ENCODE measurements around the gene ARHGEF33. TPM values are rescaled to one million over a fixed set of nuclear protein-coding genes. Genes with fewer than 3 reads are reported as not detected.

Gene ARHGEF33
- total RNA-seq, 6 donors from 2014 or later: 0.34 to 3.1 (median 1.0) TPM

- Histone ChIP-seq H3K9me3 (no peaks in the 10 kb centered on the region), H3K27ac (no peak overlapping the region), H3K4me3 (no peak overlapping the region), H3K36me3 (no peaks in the 10 kb centered on the region), H3K4me1 (no peaks in the 10 kb centered on the region), H3K27me3 (no peaks in the 10 kb centered on the region)
- ATAC-seq (ENCODE audit: low FRiP score in 2 of 2) (no peak), DNase-seq (no peak)
- TF ChIP-seq POLR2A (IDR thresholded peaks at IDR 0.05) (no peak), POLR2AphosphoS5 (IDR thresholded peaks at IDR 0.05) (no peak), EP300 (IDR thresholded peaks at IDR 0.05) (no peak), CTCF (IDR thresholded peaks at IDR 0.05) (no peak)
- 95 to 96% methylated on average over 3 of the region's 3 CpGs for WGBS, 2 donors
Measured at GRCh38 chr2:38937548-38937947, 47.9 kb downstream of the ARHGEF33 start.

- Histone ChIP-seq H3K4me1 (no peaks in the 10 kb centered on the region), H3K4me3 (no peak overlapping the region), H3K27me3 (no peaks in the 10 kb centered on the region), H3K36me3 (no peaks in the 10 kb centered on the region), H3K27ac (no peak overlapping the region), H3K9me3 (no peaks in the 10 kb centered on the region)
- no peak for TF ChIP-seq CTCF (IDR thresholded peaks at IDR 0.05)
- WGBS, 2 donors: 89 to 96% methylated on average over 1 of the region's 1 CpG
- ATAC-seq (ENCODE audit: low FRiP score in 2 of 2) (no peak), DNase-seq (no peak)
Measured at GRCh38 chr2:38940746-38941145, 51.1 kb downstream of the ARHGEF33 start.

GRCh38 chr2:38943784-38944183 lies 54.1 kb downstream of the ARHGEF33 start:
- no peak for ATAC-seq (ENCODE audit: low FRiP score in 2 of 2)
- no peak overlapping the region for H3K27ac ChIP-seq
- TF ChIP-seq POLR2AphosphoS5 (IDR thresholded peaks at IDR 0.05): no peak
- no peak for TF ChIP-seq EP300 (IDR thresholded peaks at IDR 0.05)
- TF ChIP-seq CTCF (IDR thresholded peaks at IDR 0.05): no peak
- TF ChIP-seq POLR2A (IDR thresholded peaks at IDR 0.05): no peak
- H3K36me3 ChIP-seq: no peaks in the 10 kb centered on the region
- H3K4me1 ChIP-seq: no peaks in the 10 kb centered on the region
- no peak for DNase-seq
- no peak overlapping the region for H3K4me3 ChIP-seq
- H3K27me3 ChIP-seq: no peaks in the 10 kb centered on the region
- no peaks in the 10 kb centered on the region for H3K9me3 ChIP-seq

GRCh38 chr2:38945372-38945771 lies 55.7 kb downstream of the ARHGEF33 start:
- DNase-seq: no peak
- H3K27ac ChIP-seq: no peak overlapping the region
- no peak overlapping the region for H3K4me3 ChIP-seq
- H3K36me3 ChIP-seq: no peaks in the 10 kb centered on the region
- no peak for TF ChIP-seq POLR2AphosphoS5 (IDR thresholded peaks at IDR 0.05)
- no peak for TF ChIP-seq CTCF (IDR thresholded peaks at IDR 0.05)
- TF ChIP-seq EP300 (IDR thresholded peaks at IDR 0.05): no peak
- no peak for TF ChIP-seq POLR2A (IDR thresholded peaks at IDR 0.05)
- H3K4me1 ChIP-seq: no peaks in the 10 kb centered on the region
- H3K27me3 ChIP-seq: no peaks in the 10 kb centered on the region
- no peak for ATAC-seq (ENCODE audit: low FRiP score in 2 of 2)
- no peaks in the 10 kb centered on the region for H3K9me3 ChIP-seq
- 77 to 85% methylated on average over 4 of the region's 4 CpGs for WGBS, 2 donors

GRCh38 chr2:38945911-38946310 lies 56.2 kb downstream of the ARHGEF33 start:
- Histone ChIP-seq H3K27me3 (no peaks in the 10 kb centered on the region), H3K27ac (no peak overlapping the region), H3K4me1 (no peaks in the 10 kb centered on the region), H3K4me3 (no peak overlapping the region), H3K36me3 (no peaks in the 10 kb centered on the region), H3K9me3 (no peaks in the 10 kb centered on the region)
- ATAC-seq (ENCODE audit: low FRiP score in 2 of 2): no peak
- TF ChIP-seq POLR2A (IDR thresholded peaks at IDR 0.05): no peak
- TF ChIP-seq POLR2AphosphoS5 (IDR thresholded peaks at IDR 0.05): no peak
- TF ChIP-seq EP300 (IDR thresholded peaks at IDR 0.05): no peak
- no peak for TF ChIP-seq CTCF (IDR thresholded peaks at IDR 0.05)
- 66 to 76% methylated on average over 5 of the region's 5 CpGs for WGBS, 2 donors
- no peak for DNase-seq
